Activated gamma-delta T cell treated with anti-CD3 and anti-CD28 coated beads, Interleukin-2, amount 50 U/mL, for 16 hours (primary cell): ENCODE data around the gene GLB1L.

Experiments
- DNase-seq: peaks from one replicate; pipeline ENCODE4 v3.0.0-alpha.2; 2020; ENCODE audit warnings: low read depth

The GLB1L gene

GRCh38 chr2:219221957-219222518, 23.2 kb downstream of the GLB1L start:
- DNase-seq, result no peak

DNA sequence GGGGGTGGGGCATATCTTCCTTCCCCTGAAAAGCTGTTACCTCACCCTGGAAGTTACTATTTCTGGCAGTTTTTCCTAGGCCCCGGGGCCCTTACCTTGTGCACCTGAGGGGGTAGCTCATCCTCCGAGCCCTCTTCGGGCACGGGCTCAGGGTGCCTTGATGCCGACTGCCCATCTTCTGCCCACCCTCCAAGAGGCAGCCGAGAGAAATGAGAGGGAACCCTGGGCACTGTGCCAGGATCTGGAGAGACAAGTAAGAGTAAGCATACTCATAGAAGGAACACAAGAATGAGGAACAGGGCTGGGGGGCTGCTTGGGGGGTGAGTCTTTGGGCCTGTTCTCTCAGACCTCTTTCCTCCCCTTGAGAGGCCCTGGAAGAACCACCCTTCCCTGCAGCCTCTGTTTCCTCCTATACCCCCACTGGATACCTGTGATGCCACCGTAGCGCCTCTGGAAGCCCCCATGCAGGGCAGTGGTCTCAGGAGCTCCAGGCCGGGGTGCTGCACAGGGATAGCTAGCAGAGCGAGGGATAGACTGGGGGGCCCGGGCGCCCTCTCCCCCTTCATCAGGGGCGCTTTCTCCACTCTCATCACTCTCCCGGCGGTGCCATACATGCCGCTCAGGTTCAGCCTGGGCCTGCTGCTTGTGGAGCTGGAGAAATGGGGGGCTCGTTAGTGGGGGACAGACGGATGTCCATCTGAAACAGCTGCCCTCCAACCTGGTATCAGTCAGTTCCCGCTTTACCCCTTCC, 24.4 kb downstream of the GLB1L start:
- DNase-seq, result no peak

DNA sequence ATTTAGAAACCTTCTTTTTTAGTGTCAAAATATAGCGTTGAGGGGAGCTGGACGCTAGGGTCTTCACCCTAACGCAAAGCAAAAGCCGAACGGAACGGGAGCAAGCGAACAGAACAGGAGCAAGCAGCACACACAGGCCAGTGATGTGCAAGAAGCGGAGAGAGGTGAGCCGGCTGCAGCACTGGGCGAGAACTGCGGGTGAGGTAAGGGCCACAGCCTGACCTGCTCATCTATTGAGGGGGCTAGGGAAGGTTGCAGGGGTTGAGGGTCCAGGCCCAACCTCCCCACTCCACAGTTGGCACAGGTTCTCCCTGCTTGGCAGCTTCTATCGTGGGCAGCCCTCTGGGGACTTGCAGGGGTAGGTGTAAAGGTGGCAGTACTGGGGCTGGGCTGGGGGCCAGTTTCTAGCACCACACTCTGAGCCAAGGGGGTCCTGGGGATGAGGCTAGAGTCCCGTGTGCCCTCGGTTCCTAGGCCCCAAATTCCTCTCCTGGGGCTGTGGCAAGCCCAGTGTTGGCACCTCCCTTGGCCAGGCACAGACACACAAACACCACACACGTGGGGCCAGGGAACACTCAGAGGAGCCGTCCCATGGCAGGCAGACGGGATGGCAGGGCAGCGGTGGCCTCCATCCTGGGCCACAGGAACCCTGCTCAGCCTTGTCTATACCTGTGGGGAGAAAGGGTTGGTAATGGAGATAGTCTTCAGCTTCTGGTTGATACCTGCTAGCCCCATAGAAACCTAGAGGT, 25.3 kb downstream of the GLB1L start:
- no peak for DNase-seq

- DNase-seq, result peak; percentile 72
These were observed 26.2 kb downstream of the GLB1L start, which contains the start of gene ABCB6 for GRCh38 chr2:219218732-219219701. TSS of gene ABCB6 (minus strand) at chr2:219218958. CDS start at chr2:219218673, 285 bp downstream.

- DNase-seq, result no peak
These were observed 27.0 kb downstream of the GLB1L start for GRCh38 chr2:219218217-219218731.

DNA sequence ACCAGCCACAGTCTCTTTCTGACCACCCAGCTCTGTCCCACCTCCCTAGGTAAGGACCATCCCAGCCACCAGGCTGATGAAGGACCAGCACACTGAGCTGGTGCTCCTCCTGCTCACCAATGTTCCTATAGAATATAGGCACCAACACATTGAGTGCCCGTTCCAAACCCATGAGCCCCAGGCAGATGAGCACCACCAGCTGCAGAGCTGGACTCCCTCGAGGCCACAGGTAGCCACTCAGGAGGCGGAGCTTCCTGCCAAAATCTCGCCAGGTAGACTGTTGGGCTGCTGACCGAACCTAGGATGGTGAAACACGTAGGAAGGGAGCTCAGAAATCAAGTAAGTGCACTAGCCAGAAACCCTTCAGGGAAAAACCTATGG, 28.7 kb downstream of the GLB1L start:
- DNase-seq, result no peak

GRCh38 chr2:219215871-219216534, 29.2 kb downstream of the GLB1L start:
- no peak for DNase-seq

DNA sequence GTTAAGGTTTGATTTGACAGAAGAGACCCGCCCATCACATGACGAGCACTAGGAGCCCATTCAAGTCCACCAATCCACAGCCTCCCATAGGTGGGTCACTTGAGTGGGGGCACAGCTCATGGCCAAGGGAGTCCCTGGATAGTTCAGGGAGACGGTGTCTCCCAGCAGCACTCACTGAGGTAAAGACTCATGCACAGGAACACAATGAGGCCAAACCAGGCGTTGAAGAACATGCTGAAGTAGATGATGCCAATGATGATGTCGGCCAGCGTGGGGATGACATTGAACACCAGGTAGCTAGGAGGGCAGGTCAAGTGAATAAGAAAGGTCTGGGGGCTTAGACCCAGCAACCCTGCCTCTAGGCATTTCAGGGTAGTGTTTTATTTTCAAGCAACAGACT, 30.5 kb downstream of the GLB1L start:
- DNase-seq, result no peak

- DNase-seq, result no peak
These were observed 31.1 kb downstream of the GLB1L start for GRCh38 chr2:219214141-219214540.

GRCh38 chr2:219213486-219214071, 31.7 kb downstream of the GLB1L start:
- no peak for DNase-seq

DNA sequence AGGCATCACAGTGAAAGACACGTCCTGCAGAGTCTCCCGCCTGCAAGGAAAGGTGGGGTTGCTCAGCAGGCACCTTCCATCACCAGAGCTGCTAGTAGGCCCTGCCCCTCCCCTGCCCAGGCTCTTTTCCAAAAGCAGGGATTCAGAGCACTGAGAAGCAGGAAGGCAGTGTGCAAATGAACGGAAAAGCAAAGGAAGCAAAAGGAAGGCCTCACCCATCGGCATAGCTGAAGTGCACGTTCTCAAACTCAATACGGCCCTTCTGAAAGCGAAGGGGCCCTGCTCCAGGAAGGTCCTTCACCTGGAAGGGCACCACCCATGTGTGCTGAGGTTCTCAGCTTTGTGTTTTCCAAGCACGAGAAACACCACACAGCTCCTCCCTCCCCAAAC, 32.2 kb downstream of the GLB1L start:
- no peak for DNase-seq

GRCh38 chr2:219210886-219211362, 34.3 kb downstream of the GLB1L start:
- DNase-seq, result no peak

GRCh38 chr2:219210196-219210885, 34.9 kb downstream of the GLB1L start:
- DNase-seq, result no peak

- no peak for DNase-seq
These were observed 35.7 kb downstream of the GLB1L start for GRCh38 chr2:219209236-219210195.

DNA sequence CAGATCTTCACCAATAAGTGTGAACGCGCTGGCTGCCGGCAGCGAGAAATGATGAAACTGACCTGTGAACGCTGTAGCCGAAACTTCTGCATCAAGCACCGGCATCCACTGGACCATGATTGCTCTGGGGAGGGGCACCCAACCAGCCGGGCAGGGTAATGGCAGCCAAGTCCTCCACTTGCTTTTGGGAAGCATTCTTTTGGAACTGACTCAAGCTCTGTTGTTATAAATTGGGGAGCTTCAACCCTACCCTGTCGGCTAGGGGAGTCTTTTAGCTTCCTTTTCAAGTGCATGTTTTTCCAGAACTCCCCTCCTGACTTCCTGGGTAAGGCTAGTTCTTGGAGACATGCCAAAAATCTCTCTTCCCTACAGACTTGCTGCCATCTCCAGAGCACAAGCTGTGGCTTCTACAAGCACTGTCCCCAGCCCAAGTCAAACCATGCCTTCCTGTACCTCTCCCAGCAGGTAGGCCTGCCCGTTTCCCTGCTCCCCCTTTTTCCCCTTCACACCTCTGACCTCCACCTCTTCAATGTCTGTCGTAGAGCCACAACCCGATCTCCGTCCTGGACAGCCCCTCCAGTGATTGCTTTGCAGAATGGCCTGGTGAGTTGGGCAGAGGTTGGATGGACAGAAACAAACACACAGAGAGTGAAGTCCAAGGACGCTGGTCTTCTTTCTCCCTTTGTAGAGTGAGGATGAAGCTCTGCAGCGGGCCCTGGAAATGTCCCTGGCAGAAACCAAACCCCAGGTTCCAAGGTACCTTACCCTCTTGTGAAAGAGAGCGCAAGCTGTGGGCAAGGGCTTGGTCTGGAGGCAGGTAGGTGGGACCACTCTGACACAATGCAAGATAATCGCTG, 37.1 kb downstream of the GLB1L start:
- DNase-seq, result no peak

GRCh38 chr2:219207134-219207883, 37.9 kb downstream of the GLB1L start:
- no peak for DNase-seq
